IMR-90 (cell line): ENCODE data around the gene USP33. TPM values are rescaled to one million over a fixed set of nuclear protein-coding genes. Genes with fewer than 3 reads are reported as not detected.

Source experiments
- ATAC-seq: fragments of 200-7000 bp; cut with Tn5 transposase; 2 replicates; pipeline ENCODE4 v1.9.1; 2020; ENCODE audit warnings: low read depth, mild to moderate bottlenecking, moderate library complexity
- BruUV-seq: library from RNA; stranded (reverse); fragments of 400-500 nt; replicated peaks from 2 replicates; lab custom pipeline; 2021; lab: Mats Ljungman, UMichigan
- CTCF ChIA-PET: fragments of 300-600 bp; formaldehyde crosslinking; extraction: SDS; loops from one replicate; lab custom pipeline; 2021; ENCODE audit warnings: antibody characterized with exemption; lab: Yijun Ruan, JAX
- POLR2A ChIA-PET: fragments of 300-600 bp; sonication (Branson Sonifier 250); formaldehyde crosslinking; loops from one replicate; lab custom pipeline; 2022; ENCODE audit warnings: antibody characterized with exemption; ENCODE audit not compliant: unreplicated experiment; lab: Charles Lee
- DNase-seq: peaks from one replicate; pipeline ENCODE4 v3.0.0; 2013
- H2AFZ ChIP-seq: replicated peaks from 2 replicates; pipeline ENCODE3; 2013; ENCODE audit warnings: low read length, mild to moderate bottlenecking; ENCODE audit not compliant: poor library complexity
- H2AK5ac ChIP-seq: 2 replicates; pipeline ENCODE4 v1.6.1; 2013; ENCODE audit warnings: low read depth, low read length, inconsistent platforms
- H2AK9ac ChIP-seq: replicated peaks from 2 replicates; pipeline ENCODE3; 2013; ENCODE audit warnings: mild to moderate bottlenecking, low read depth, low read length, moderate library complexity; ENCODE audit not compliant: poor library complexity
- H2BK120ac ChIP-seq: 2 replicates; pipeline ENCODE4 v1.6.1; 2013; ENCODE audit warnings: low read depth, low read length, inconsistent platforms
- H2BK15ac ChIP-seq: 3 replicates; pipeline ENCODE4 v1.6.1; 2013; ENCODE audit warnings: low read depth, low read length, inconsistent platforms
- H2BK20ac ChIP-seq: 2 replicates; pipeline ENCODE4 v1.6.1; 2013; ENCODE audit warnings: low read depth, mild to moderate bottlenecking, inconsistent platforms, low read length, moderate library complexity
- H2BK5ac ChIP-seq: 2 replicates; pipeline ENCODE4 v1.6.1; 2013; ENCODE audit warnings: mild to moderate bottlenecking, low read depth, low read length, inconsistent platforms; ENCODE audit not compliant: poor library complexity, severe bottlenecking
- H3K14ac ChIP-seq: replicated peaks from 2 replicates; pipeline ENCODE4 v1.6.1; 2013; ENCODE audit warnings: low read depth, low read length, inconsistent platforms
- H3K18ac ChIP-seq: 2 replicates; pipeline ENCODE4 v1.6.1; 2013; ENCODE audit warnings: low read depth, low read length, control low read depth
- H3K23ac ChIP-seq: 2 replicates; pipeline ENCODE4 v1.6.1; 2013; ENCODE audit warnings: low read depth, low read length, inconsistent platforms
- H3K27ac ChIP-seq: 2 replicates; pipeline ENCODE4 v1.5.1; 2013; ENCODE audit warnings: mild to moderate bottlenecking, control low read depth, low read length; ENCODE audit not compliant: insufficient read depth
- H3K27me3 ChIP-seq: 2 replicates; pipeline ENCODE4 v1.6.1; 2013; ENCODE audit warnings: low read length; ENCODE audit not compliant: control insufficient read depth, insufficient read depth
- H3K36me3 ChIP-seq: 2 replicates; pipeline ENCODE4 v1.6.1; 2013; ENCODE audit warnings: low read length, mixed read lengths; ENCODE audit not compliant: control insufficient read depth, insufficient read depth
- H3K4ac ChIP-seq: 2 replicates; pipeline ENCODE4 v1.6.1; 2013; ENCODE audit warnings: low read depth, low read length, inconsistent platforms
- H3K4me1 ChIP-seq: 2 replicates; pipeline ENCODE4 v1.6.1; 2013; ENCODE audit warnings: low read length, mixed read lengths; ENCODE audit not compliant: control insufficient read depth, insufficient read depth
- H3K4me2 ChIP-seq: 2 replicates; pipeline ENCODE4 v1.6.1; 2013; ENCODE audit warnings: low read depth, mild to moderate bottlenecking, control low read depth, low read length, moderate library complexity
- H3K4me3 ChIP-seq: 2 replicates; pipeline ENCODE4 v1.5.1; 2013; ENCODE audit warnings: low read depth, mild to moderate bottlenecking, control low read depth, low read length, moderate library complexity; ENCODE audit not compliant: insufficient read depth
- H3K56ac ChIP-seq: 2 replicates; pipeline ENCODE4 v1.6.1; 2013; ENCODE audit warnings: low read length, inconsistent platforms; ENCODE audit not compliant: insufficient read depth; ENCODE audit errors: extremely low read depth
- H3K79me1 ChIP-seq, 2 experiments: 2 replicates each; pipeline ENCODE4 v1.6.1; 2013; ENCODE audit warnings: low read length in 2 of 2, inconsistent platforms in 1 of 2, low read depth in 1 of 2
- H3K9ac ChIP-seq: 2 replicates; pipeline ENCODE4 v1.6.1; 2013; ENCODE audit warnings: low read depth, low read length, control low read depth
- H3K9me1 ChIP-seq: 2 replicates; pipeline ENCODE4 v1.6.1; 2013; ENCODE audit warnings: low read length, inconsistent platforms; ENCODE audit not compliant: insufficient read depth
- H3K9me3 ChIP-seq: 2 replicates; pipeline ENCODE4 v1.6.1; 2013; ENCODE audit warnings: low read length; ENCODE audit not compliant: control insufficient read depth, insufficient read depth
- H4K20me1 ChIP-seq: 2 replicates; pipeline ENCODE4 v1.6.1; 2013; ENCODE audit warnings: low read length, inconsistent platforms; ENCODE audit not compliant: insufficient read depth
- H4K5ac ChIP-seq: 2 replicates; pipeline ENCODE4 v1.6.1; 2013; ENCODE audit warnings: mild to moderate bottlenecking, low read depth, low read length, control low read depth
- H4K8ac ChIP-seq, 2 experiments: 2 replicates each; pipeline ENCODE4 v1.6.1; 2013; ENCODE audit warnings: low read depth in 2 of 2, low read length in 2 of 2, control low read depth in 1 of 2, inconsistent platforms in 1 of 2
- H4K91ac ChIP-seq: 2 replicates; pipeline ENCODE4 v1.6.1; 2013; ENCODE audit warnings: low read depth, low read length, inconsistent platforms; ENCODE audit not compliant: insufficient read depth
- BHLHE40 ChIP-seq: fragments of 150-350 bp; IDR thresholded peaks from 2 replicates; pipeline ENCODE4 v1.6.1; 2016; ENCODE audit warnings: mild to moderate bottlenecking, low read depth, low read length
- SMC3 ChIP-seq: fragments of 150-350 bp; IDR thresholded peaks from 2 replicates; pipeline ENCODE4 v1.6.1; 2016; ENCODE audit warnings: low read depth, mild to moderate bottlenecking, antibody characterized with exemption, low read length, moderate library complexity
- WGBS, 2 experiments: methylation state at CpG; one replicate each; pipeline versions ENCODE4 v1.1.5 to v1.1.7; 2013; ENCODE audit warnings: missing lambda C conversion rate in 2 of 2; ENCODE audit not compliant: insufficient read length in 1 of 2; ENCODE audit errors: extremely low coverage in 2 of 2; 5-methylcytosine and 5-hydroxymethylcytosine counted together
- dilution Hi-C: fragments of 300-500 bp; cut with HindIII; formaldehyde crosslinking; loops from one replicate; pipeline ENCODE4 v1.14.3; 2018; ENCODE audit warnings: low sequenced_read_pairs; ENCODE audit not compliant: unreplicated experiment
- in situ Hi-C: fragments of 300-500 bp; cut with MboI; formaldehyde crosslinking; loops from 3 replicates; pipeline ENCODE4 v1.14.3; 2019; ENCODE audit warnings: low sequenced_read_pairs, inconsistent platforms, mixed read lengths
- intact Hi-C: fragments of 100-400 bp; cut with micrococcal nuclease; formaldehyde crosslinking; loops from 2 replicates; pipeline ENCODE4 v1.10.0; 2022
- polyA plus RNA-seq, 3 experiments: library from polyadenylated mRNA; depleted of rRNA; stranded (reverse); fragments of >200 nt; gene quantifications; 2 replicates each; pipeline ENCODE4 v1.2.3, GENCODE V29; 2012; ENCODE audit warnings: low replicate concordance in 1 of 3
- total RNA-seq: library from RNA; depleted of rRNA; stranded (reverse); fragments of >200 nt; gene quantifications from 2 replicates; pipeline ENCODE4 v1.2.3, GENCODE V29; 2012

Gene USP33
- total and polyA plus RNA-seq, 2 of the 4 experiments (the other 2 are of a cell fraction) = 33.7 to 64.5 TPM

GRCh38 chr1:77781683-77782082, 22.0 kb upstream of the USP33 start:
- no peak overlapping the region for H3K4me2 ChIP-seq
- no peak for TF ChIP-seq SMC3
- no peak for TF ChIP-seq BHLHE40
- peaks cover 10% of the 10 kb centered on the region for H3K36me3 ChIP-seq
- no peak overlapping the region for H3K56ac ChIP-seq
- POLR2A ChIA-PET = no interaction called here
- no peak overlapping the region for H3K4ac ChIP-seq
- no peak overlapping the region for H2BK15ac ChIP-seq
- intact Hi-C loops (no loop called here), dilution Hi-C loops (no loop called here), in situ Hi-C loops (no loop called here)
- no peak overlapping the region for H4K8ac ChIP-seq
- H3K79me1 ChIP-seq = peaks cover 15 to 23% of the 10 kb centered on the region in 2 experiments
- no peak overlapping the region for H2AFZ ChIP-seq
- no peak overlapping the region for H3K14ac ChIP-seq
- CTCF ChIA-PET = no interaction called here
- H2BK120ac ChIP-seq = no peak overlapping the region
- no TSS peak for BruUV-seq
- H3K27me3 ChIP-seq = no peaks in the 10 kb centered on the region
- no peak overlapping the region for H3K27ac ChIP-seq
- no CpG with 5 or more reads among the region's 1 CpG for WGBS, 2 experiments
- H3K9me1 ChIP-seq = no peaks in the 10 kb centered on the region
- H3K9me3 ChIP-seq = no peaks in the 10 kb centered on the region
- H3K4me3 ChIP-seq = no peak overlapping the region
- H4K91ac ChIP-seq = no peak overlapping the region
- no peaks in the 10 kb centered on the region for H3K4me1 ChIP-seq
- H2BK20ac ChIP-seq = no peak overlapping the region
- H4K20me1 ChIP-seq = no peaks in the 10 kb centered on the region
- no peak overlapping the region for H2BK5ac ChIP-seq
- H3K23ac ChIP-seq = no peak overlapping the region
- no peak overlapping the region for H2AK5ac ChIP-seq
- H3K18ac ChIP-seq = no peak overlapping the region
- DNase-seq = no peak
- no peak for ATAC-seq
- H3K9ac ChIP-seq = no peak overlapping the region
- no peak overlapping the region for H4K5ac ChIP-seq
- no peak overlapping the region for H2AK9ac ChIP-seq
